GM21390 (cell line): Measurements from ENCODE around the gene GJB4.
"Not testable (repeated sequence)": the region's sequence is repeated elsewhere in the genome, so short reads cannot be mapped to it uniquely, and the experiment has no call there.

Experiments used
- ATAC-seq: cut with Tn5 transposase; IDR thresholded peaks from one replicate; pipeline ENCODE4 v1.9.1; 2021; ENCODE audit not compliant: unreplicated experiment

The GJB4 gene

DNA sequence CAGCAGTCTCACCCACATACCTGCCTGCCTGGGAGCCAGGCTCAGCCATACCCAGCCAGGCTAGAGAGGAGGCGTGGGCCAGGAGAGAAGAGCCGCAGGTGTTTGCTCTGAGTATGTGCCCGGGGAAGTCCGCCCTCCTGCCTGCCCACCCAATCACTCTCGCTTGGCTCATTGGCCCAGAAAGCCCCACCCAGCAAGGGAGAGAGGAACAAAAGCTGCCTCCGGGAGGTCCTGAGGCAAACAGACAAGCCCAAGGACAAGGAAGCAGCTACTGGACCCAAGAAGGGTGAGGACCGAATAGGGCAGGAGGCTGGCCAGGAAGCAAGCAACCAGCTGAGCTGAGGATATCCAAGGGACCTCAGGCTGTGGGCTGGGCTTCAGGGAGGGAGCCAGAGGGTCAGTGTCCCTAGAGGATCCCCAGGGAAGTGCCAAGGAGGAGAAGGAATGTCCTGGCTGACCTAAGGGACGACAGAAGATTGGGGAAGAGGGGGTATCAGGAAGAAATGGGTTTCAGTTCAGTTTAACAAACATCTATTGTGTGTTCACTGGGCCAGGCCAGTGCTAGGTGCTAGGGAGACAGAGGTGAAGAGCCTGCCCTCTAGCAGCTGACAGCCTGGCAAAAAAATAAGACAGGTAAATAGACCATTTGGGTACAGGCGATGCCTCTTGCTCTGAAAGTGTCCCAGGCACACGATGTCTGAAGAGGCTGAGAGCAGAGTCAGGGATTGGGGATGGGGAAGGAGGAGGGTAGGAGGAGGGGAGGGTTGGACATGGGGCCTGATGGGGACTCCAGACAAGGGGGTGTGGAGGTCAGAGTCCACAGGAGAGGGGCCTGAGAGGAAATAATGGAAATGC lies at the start of gene GJB4:
Gene GJB4 (plus strand): TSS at position 238 of the 855 bp plus-strand sequence. CDS start 1,515 bp downstream, outside the sequence.
- ATAC-seq = no peak

DNA sequence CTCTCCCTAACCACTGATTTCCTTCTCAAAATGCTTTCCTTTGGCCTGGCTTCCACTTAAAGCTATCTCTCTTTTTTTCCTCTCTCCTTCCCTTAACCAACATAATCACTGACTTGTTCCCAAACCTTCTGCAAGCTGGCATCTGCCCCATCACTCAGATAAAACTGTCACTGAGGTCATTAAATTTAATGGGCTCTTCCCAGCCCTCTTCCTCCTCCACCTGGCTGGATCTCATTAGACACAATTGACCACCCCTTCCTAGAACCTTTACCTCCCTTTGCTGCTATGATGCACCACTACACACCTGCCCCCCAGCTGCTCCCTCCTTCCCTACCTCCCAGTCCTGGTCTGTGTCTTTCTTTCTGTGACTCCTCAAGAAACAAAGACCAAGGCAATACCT lies 48.7 kb upstream of the GJB4 start:
- ATAC-seq = no peak

DNA sequence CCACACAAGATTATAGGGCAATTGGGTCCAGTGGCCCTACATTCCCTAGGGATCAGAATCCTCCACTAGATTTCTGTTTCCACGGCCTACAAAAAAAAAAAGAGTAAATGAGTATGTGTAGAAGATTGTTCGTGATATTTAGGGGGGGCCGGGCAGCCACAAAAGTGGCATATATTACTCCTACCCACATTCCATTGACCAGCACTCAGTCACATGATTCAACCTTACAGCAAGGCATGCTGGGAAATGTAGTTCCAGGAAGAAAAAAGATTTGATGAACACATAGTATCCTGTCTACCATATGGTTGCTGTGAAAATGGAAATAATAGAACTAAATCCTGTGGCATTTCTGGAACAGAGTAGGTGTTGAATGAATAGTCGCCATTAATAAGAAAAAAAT lies 48.1 kb upstream of the GJB4 start:
- ATAC-seq = no peak

DNA sequence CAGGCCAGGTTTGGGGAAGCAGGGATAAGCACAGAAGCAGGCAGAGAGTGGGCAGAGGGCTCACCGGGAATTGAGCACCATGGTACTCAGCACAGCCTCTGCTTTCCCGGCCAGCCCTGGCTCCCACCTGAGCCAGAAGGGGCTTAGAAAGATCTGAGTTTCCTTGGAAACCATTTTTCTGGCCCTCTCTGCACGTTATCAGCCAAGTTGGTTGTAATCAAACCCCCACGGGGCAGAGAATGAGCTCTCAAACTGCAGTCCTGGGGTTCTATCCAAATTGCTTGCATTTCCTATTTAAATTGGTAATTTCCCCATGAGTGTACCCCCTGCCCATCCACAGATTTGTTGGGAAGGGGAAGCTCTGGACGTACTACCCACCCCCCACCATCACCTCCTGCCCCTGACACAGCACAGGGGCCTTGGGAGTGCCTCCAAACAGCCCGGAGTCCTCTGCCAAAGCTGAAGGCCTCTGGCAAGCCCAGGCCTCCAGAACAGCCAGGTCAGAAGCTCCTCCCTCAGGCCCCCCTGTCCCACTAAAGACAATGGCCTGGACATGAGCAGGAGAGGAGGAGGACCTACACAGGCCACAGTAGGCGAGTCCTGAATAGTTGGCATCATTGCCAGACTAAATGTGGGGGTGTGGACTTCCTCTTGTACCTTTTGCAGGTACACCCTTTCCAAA lies 47.4 kb upstream of the GJB4 start:
- ATAC-seq = no peak

DNA sequence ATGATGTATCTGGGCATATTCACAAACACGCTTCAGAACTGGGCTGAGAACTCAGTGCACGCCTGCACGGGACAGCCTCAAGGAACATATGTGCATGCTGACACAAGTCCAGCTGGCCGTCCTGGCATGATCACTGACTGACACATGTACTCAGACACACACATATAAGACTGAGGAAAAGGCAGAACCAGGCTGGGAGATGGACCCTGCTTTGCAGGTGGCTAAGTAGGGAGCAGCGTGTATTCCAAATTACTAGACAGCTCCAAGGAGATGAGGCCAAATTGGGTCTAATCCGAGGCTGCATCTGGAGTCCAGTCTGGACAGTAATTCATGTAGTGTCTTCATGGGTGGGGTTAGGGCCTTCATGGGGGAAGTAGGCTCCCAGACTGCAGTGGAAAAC lies 46.1 kb upstream of the GJB4 start:
- no peak for ATAC-seq

DNA sequence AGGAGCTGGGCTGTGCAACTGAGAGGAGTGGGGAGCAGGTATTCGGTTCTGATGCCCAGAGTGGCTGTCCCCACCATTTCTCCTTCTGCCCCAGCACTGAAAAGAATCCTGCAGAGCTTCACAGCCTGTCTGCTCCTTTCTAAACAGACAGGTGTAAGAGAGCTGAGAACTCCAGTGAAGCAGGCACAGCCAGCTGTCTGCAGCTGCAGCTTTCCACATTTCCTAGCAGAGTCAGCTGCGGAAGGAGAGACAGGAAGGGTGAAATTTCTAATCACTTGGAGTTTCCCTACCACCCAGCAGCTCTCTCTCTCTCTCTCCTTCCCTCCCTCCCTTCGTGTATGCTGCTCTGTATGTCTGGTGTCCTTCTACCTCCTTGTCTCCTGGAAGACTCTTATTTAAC lies 45.2 kb upstream of the GJB4 start:
- no peak for ATAC-seq

DNA sequence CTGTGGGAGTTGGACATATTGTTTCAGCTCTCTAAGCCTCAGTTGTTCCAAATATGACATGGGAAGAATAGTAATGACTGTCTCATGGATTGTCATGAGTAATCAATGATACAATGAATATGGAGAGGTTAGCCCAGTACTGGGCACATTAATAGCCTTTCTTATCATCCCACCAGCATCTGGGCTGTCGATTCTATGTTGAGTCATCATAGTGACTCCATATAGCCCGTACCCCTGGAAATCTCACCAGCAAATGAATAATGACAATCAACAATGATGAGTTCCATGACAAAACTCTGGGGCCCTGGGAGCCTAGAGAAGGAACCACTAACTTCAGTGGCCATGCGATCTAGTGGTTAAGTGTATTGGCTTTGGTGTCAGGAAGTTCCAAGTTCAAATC lies 44.4 kb upstream of the GJB4 start:
- ATAC-seq = no peak

DNA sequence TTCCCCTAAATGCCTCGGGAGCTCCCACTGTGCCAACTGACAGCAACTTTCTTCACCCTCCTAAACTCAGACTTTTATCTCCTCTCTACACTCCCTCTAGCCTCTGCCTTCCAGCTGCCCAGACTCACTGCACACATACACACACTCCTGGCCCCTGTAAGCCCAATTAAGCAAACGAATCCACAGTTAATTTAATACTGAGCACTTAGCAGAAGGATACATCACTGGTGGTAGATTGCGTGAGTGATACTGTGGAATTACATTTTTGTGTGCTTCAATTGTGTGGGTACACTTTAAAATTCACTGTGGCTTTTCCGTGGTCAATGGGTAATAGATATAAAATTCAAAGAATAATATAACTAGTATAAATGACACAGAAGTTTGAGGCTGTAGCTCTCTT lies 38.3 kb upstream of the GJB4 start:
- no peak for ATAC-seq

DNA sequence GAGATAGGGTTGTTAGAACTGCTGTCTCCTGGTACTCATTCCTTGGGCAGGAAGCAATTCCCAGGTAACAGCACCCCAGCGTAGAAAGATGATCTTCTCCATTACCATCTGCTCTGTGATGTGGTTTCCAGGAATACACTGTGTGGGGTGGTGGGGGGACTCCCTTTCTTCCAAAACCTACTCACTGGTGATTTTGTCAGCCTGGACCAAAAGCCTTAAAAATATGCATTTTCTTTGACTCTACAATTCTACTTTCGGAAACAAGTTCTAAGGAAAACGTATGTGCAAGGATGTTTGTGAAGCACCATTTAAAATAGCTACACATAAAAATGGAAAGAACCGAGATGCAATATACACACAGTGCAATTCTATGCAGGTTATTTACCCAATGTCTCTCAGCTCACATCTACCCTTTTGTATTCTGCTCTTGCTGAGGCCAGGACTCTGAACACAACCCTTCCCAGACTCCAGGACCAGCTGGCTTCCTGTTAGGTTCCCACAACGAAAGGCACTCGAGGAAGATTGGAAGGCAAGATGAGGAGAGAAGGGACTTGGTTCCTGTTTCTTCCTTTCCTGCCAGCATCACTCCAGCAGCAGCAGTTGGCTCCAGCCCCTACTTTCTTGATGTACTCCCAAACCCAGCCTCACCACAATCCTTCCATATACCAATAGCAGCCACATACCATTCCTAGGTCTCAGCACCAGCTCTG lies 37.7 kb upstream of the GJB4 start:
- no peak for ATAC-seq

DNA sequence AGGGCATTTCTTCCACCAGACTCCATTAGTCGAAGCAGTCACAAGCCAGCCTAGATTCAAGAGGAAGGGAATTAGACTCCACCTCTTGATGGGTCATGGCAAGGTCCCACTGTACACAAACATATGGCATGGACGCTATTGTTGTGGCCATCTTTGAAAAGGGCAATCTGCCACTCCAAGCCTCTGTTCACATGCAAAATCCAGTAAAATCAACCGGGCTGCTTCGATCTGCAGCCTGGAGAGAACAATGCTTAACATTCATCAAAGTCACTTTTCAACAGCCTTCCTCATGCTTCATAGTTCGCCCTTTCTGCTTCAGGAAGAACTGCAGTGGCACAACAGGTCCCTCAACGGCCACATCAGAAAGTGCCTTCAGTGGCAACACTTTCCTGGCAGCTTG lies 32.7 kb upstream of the GJB4 start:
- ATAC-seq = no peak

DNA sequence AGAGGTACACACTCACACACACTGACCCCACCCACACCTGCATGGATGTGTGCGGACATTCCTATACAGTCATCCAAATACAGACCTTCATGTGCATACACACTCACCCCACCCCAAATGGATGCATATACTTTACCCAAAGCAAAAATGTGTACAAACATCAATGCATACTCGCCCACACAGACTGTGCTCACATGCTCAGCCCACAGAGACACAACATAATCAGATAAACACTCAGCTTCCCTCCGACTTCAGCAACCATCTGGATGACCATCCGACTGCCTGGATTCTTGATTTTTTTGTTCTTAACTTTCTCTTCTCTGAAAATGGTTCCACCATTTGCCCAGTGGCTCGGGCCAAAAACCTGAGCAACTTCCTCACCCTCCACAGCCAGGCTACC lies 29.1 kb upstream of the GJB4 start:
- no peak for ATAC-seq

DNA sequence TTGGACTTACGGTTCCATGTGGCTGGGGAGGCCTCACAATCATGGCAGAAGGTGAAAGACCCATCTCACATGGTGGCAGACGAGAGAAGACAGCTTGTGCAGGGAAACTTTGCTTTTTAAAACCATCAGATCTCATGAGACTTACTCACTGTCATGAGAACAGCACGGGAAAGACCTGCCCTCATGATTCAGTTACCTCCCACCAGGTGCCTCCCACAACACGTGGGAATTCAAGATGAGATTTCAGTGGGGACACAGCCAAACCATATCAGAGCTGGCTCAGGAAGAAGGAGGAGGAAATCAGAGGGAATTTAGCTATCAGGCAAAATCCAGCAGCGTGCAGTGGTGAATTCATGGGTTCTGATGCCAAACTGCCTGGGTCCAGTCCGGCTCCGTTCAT lies 26.7 kb upstream of the GJB4 start:
- ATAC-seq = not testable (repeated sequence)

DNA sequence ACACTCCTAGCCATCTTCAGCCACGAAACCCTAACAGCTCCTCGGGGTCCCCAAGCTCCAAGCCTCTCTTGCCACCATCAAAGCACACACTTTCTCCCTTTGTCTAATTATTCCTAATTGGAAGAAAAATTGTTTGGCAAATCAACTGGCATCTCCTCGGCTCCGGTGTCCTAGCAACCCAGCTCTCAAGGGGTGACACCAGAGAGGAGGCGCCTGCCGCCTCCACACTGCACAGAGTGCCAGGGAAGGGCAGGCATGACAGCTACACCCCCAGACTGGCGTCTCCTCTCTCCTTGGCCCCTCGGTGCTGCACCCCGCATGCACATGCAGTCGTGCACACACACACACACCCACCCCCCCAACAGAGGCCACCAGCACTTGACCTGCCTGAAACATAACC lies 22.8 kb upstream of the GJB4 start:
- no peak for ATAC-seq

DNA sequence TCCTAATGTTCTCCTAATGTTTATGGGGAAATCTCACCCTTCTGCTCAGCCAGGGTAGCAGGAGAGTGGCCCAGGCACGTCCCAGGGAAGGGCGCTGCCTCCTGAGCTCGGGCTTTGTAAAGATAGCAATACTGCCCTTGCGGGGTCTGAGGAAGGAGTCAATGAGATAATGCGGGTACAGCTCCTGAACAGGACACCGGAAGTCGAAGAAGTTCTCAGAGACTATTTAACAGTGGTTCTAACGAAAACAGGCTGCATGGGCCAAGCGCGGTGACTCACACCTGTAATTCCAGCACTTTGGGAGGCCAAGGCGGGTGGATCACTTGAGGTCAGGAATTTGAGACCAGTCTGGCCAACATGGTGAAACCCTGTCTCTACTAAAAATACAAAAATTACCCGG lies 22.3 kb upstream of the GJB4 start:
- not testable (repeated sequence) for ATAC-seq

DNA sequence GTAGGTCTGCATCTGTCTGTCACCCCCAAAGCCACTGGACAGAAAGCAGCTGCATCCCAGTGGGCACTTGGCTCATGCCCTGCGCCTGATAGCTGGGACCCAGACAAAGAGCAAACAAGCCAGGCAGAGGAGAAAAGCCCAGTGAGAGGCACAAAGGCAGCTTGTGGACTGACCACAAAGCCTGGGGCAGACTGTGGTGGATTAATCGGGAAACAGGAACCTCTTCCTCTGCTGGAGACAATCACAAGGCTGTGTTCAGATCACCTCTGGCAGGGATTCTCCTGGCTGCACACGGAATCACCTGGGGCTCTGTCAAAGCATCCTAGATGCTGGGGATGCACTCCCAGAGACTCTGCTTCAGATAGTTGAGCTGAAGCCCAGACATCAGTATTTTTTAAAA lies 19.9 kb upstream of the GJB4 start:
- ATAC-seq = no peak

DNA sequence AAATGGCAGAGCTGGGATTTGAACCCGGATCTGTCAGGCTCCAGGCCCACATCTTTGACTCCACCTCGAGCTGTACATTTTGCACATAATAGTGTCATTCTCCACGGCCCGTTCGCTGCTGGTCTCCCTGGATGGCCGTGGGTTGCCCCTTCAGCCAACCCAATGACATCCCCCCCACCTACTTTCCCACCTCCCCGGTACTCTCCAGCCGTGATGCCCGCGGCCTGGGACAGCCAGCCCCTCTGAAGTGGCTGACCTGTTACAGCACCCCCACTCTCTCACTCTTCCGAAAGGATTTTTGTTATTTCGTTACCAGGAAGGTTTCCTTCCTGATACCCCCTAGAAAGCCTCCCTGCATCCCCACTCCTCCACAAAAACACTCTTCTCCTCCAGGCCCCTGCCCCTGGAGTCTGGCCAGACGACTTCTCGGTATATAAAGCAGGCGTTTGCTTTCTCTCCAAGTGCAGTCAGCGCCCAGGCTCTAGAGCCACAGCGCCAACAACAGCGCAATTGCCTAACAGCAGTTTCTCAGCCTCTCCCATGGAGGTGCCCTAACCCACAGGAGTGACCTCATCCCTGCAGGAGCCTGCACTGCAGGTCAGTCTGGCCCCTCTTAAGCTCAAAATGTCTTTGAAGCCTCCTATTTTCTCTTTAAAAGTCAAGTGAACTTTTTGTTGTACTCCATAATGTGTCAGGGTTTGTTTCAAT lies 19.2 kb upstream of the GJB4 start:
- ATAC-seq = no peak

DNA sequence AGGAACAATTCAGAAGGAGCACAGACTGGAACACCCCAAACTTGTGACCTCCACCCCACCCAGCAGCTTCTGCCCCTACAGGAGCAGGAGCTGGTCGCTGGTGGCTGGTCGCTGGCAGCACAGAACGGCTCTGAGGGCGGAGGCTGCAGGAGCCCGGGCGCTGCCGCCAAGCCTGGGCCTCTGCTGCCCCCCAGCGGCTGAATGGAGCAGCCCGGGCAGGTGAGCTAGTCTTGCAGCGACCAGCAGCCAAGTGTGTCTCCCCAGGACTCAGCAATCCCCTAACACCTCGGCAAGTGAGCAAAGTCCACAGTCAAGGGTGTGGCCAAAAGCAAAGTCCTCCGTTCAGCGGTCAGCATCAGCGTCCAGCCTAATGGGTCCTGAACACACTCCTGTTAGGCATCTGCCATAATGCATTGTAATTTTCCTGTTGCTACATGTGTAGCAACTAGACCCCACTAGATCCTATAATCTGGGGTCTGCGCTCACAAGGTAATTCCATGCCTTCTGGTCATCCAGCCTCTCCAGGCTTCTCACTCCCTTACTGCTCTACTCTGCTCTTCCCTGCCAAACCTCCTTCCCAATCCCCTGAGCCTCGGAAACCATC lies 16.8 kb upstream of the GJB4 start:
- ATAC-seq = peak; percentile 67

DNA sequence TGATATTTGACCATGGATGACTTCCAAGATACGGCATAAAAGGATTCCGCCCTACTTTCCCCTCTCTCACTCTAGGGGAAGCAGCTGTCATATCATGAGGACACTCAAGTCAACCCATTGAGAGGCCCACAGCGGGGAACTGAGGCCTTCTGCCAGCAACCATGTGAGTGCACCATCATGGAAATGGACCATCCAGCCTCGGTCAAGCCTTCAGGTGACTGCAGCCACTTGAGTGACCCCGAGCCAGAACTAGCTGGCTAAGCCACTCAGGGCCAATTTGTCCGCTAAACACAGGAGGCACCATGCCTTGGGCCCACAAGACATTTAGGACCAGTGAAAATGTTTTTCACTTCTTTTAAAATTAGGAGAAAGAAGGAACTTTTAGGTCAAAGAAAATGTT lies 15.8 kb upstream of the GJB4 start:
- ATAC-seq = no peak

DNA sequence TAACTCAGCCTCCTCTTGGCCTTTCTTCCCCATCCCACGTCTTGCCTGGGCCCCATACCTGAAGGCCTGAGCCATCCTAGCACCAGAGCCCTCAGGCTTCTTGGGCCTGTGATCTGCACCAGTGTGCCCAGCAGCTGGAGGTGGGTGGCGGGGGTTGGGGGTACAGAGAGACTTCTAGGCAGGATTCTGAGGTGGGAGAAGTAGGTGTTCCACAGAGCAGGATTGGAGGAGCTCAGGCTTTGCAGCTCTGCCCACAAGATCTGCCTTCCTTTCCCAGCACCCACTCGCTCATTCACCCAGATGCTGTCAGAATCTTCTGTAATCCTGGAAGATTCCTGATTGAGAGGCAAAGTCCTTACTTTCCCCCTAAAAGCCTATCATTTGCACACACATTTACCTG lies 14.7 kb upstream of the GJB4 start:
- no peak for ATAC-seq

DNA sequence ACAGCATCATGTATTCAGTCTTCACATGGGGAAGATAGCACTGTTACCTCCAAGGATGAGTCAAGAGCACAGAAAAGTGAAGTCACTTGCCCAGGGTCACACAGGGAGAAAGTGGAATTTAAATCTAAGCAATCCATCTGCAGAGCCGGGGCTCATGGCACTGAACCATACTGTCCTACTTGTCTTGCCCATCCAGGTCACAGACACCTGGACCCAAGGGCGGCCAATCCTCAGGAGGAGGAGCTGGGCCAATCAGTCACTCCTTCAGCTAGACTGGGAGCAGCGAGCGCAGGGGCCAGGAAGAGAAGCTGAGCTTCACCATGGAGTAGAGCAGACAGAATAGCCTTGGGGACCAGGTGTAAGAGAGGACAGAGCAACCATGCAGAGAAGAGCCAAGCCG lies 13.9 kb upstream of the GJB4 start:
- no peak for ATAC-seq

DNA sequence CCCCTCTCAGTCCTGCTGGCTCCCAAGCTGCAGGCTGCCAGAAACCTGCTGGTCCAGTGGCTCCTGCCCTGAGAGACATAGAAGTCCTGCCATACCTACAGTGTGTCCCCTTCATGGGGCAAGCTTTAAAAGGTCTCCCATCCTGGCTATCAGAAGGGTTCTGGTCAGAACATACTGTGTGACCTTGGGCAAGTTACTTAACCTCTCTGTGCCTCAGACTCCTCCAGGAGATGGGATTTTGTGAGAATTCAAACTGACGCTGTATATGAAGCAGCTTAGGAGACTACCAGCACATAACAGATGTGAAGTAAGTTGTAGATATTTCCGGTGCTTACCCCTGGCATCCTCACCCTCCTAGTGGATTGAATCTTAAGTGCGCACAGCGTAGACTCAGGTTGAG lies 13.4 kb upstream of the GJB4 start:
- no peak for ATAC-seq
